Measurements from ENCODE around the gene PSMD2.

- TF ChIP-seq, protein P1, sequence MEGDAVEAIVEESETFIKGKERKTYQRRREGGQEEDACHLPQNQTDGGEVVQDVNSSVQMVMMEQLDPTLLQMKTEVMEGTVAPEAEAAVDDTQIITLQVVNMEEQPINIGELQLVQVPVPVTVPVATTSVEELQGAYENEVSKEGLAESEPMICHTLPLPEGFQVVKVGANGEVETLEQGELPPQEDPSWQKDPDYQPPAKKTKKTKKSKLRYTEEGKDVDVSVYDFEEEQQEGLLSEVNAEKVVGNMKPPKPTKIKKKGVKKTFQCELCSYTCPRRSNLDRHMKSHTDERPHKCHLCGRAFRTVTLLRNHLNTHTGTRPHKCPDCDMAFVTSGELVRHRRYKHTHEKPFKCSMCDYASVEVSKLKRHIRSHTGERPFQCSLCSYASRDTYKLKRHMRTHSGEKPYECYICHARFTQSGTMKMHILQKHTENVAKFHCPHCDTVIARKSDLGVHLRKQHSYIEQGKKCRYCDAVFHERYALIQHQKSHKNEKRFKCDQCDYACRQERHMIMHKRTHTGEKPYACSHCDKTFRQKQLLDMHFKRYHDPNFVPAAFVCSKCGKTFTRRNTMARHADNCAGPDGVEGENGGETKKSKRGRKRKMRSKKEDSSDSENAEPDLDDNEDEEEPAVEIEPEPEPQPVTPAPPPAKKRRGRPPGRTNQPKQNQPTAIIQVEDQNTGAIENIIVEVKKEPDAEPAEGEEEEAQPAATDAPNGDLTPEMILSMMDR (IDR thresholded peaks at IDR 0.05): no peak
- TF ChIP-seq ZFX (IDR thresholded peaks at IDR 0.05; ENCODE audit: borderline replicate concordance): no peak
Observed at GRCh38 chr3:184338511-184338945, 39.5 kb downstream of the PSMD2 start.

All from 22Rv1 (cell line).